GM23338 (cell line): ENCODE results near the gene PLEKHD1. TPM values are rescaled to one million over a fixed set of nuclear protein-coding genes. Genes with fewer than 3 reads are reported as not detected.

ENCODE experiments used
- ATAC-seq: fragments of 200-7000 bp; cut with Tn5 transposase; 3 replicates; pipeline ENCODE4 v1.9.1; 2020
- DNase-seq: peaks from one replicate; pipeline ENCODE4 v3.0.0-alpha.2; 2015; ENCODE audit warnings: low spot score
- H2AFZ ChIP-seq: fragments of 200-600 bp; sonication (generic); 2 replicates; pipeline ENCODE4 v1.8.0; 2016; ENCODE audit warnings: antibody characterized with exemption, mild to moderate bottlenecking, moderate library complexity
- H3F3A ChIP-seq: fragments of 200-600 bp; sonication (generic); replicated peaks from 2 replicates; pipeline ENCODE4 v1.8.0; 2017; ENCODE audit warnings: antibody characterized with exemption, mixed run types, low read depth
- H3K27ac ChIP-seq: fragments of 200-600 bp; sonication (generic); 2 replicates; pipeline ENCODE4 v1.6.1; 2016; ENCODE audit warnings: low read depth
- H3K27me3 ChIP-seq: fragments of 200-600 bp; sonication (generic); 2 replicates; pipeline ENCODE4 v1.8.0; 2016; ENCODE audit warnings: mild to moderate bottlenecking, mixed run types, moderate library complexity; ENCODE audit not compliant: insufficient read depth
- H3K36me3 ChIP-seq: fragments of 200-600 bp; sonication (generic); 2 replicates; pipeline ENCODE4 v1.8.0; 2016; ENCODE audit warnings: mild to moderate bottlenecking; ENCODE audit not compliant: insufficient read depth
- H3K4me1 ChIP-seq: fragments of 200-600 bp; sonication (generic); 2 replicates; pipeline ENCODE4 v1.8.0; 2016; ENCODE audit warnings: mild to moderate bottlenecking, moderate library complexity; ENCODE audit not compliant: insufficient read depth
- H3K4me2 ChIP-seq: fragments of 200-600 bp; sonication (generic); 2 replicates; pipeline ENCODE4 v1.7.1; 2017; ENCODE audit warnings: mixed run types
- H3K4me3 ChIP-seq: fragments of 200-600 bp; sonication (generic); 2 replicates; pipeline ENCODE4 v1.6.1; 2016; ENCODE audit warnings: mixed run types
- H3K79me2 ChIP-seq: fragments of 200-600 bp; sonication (generic); replicated peaks from 2 replicates; pipeline ENCODE4 v1.8.0; 2017; ENCODE audit warnings: mild to moderate bottlenecking; ENCODE audit not compliant: insufficient read depth
- H3K9me2 ChIP-seq: fragments of 200-600 bp; sonication (generic); 2 replicates; pipeline ENCODE4 v1.8.0; 2017; ENCODE audit not compliant: insufficient read depth
- H4K20me1 ChIP-seq: fragments of 200-600 bp; sonication (generic); replicated peaks from 2 replicates; pipeline ENCODE4 v1.8.0; 2017; ENCODE audit warnings: mild to moderate bottlenecking; ENCODE audit not compliant: insufficient read depth
- H3K27ac Mint-ChIP-seq: 2 replicates; pipeline ENCODE4 v1.8.0; 2020; ENCODE audit warnings: inconsistent platforms, mild to moderate bottlenecking, moderate library complexity, mixed read lengths
- H3K27me3 Mint-ChIP-seq: 3 replicates; pipeline ENCODE4 v1.8.0; 2022; ENCODE audit warnings: low read depth, mild to moderate bottlenecking, moderate library complexity, mixed read lengths, inconsistent platforms; ENCODE audit not compliant: insufficient read depth, poor library complexity
- H3K36me3 Mint-ChIP-seq: 3 replicates; pipeline ENCODE4 v1.8.0; 2021; ENCODE audit warnings: low read depth, mild to moderate bottlenecking, inconsistent platforms, moderate library complexity, mixed read lengths
- H3K4me1 Mint-ChIP-seq: 3 replicates; pipeline ENCODE4 v1.8.0; 2020; ENCODE audit warnings: mild to moderate bottlenecking, inconsistent platforms, mixed read lengths
- H3K4me3 Mint-ChIP-seq: 3 replicates; pipeline ENCODE4 v1.8.0; 2021; ENCODE audit warnings: moderate library complexity, mild to moderate bottlenecking, inconsistent platforms, mixed read lengths
- H3K9me3 Mint-ChIP-seq: 3 replicates; pipeline ENCODE4 v1.8.0; 2020; ENCODE audit warnings: moderate library complexity, mild to moderate bottlenecking, inconsistent platforms, mixed read lengths
- CREB1 ChIP-seq: fragments of 250-450 bp; sonication (Bioruptor Pico); IDR thresholded peaks from 2 replicates; pipeline ENCODE4 v1.5.0; 2020; ENCODE audit warnings: low read depth, mild to moderate bottlenecking, moderate library complexity
- EZH2 ChIP-seq: fragments of 200-600 bp; sonication (generic); IDR thresholded peaks from one replicate; pipeline ENCODE4 v1.8.0; 2017; ENCODE audit warnings: antibody characterized with exemption, mild to moderate bottlenecking, low read depth; ENCODE audit not compliant: unreplicated experiment
- EZH2phosphoT487 ChIP-seq: fragments of 200-600 bp; sonication (generic); IDR thresholded peaks from one replicate; pipeline ENCODE4 v1.8.1; 2018; ENCODE audit warnings: antibody characterized with exemption; ENCODE audit not compliant: unreplicated experiment
- JUNB ChIP-seq: IDR thresholded peaks from one replicate; pipeline ENCODE4 v1.6.1; 2016; ENCODE audit warnings: antibody characterized with exemption; ENCODE audit not compliant: unreplicated experiment
- NANOG ChIP-seq: IDR thresholded peaks from 2 replicates; pipeline ENCODE4 v1.6.1; 2016; ENCODE audit warnings: antibody characterized with exemption, borderline replicate concordance
- POLR2AphosphoS5 ChIP-seq: IDR thresholded peaks from 2 replicates; pipeline ENCODE4 v1.6.1; 2016; ENCODE audit warnings: antibody characterized with exemption, low read depth
- STAT1 ChIP-seq: IDR thresholded peaks from one replicate; pipeline ENCODE4 v1.6.1; 2016; ENCODE audit warnings: antibody characterized with exemption; ENCODE audit not compliant: unreplicated experiment
- ZNF114 ChIP-seq: fragments of 250-450 bp; sonication (Bioruptor Pico); IDR thresholded peaks from 2 replicates; pipeline ENCODE4 v1.5.0; 2020; ENCODE audit warnings: mild to moderate bottlenecking, moderate library complexity
- ZNF331 ChIP-seq: fragments of 250-450 bp; sonication (Bioruptor Pico); IDR thresholded peaks from 2 replicates; pipeline ENCODE4 v1.5.0; 2020; ENCODE audit warnings: low read depth, mild to moderate bottlenecking, moderate library complexity
- polyA plus RNA-seq: library from polyadenylated mRNA; unstranded; fragments of >200 nt; fragmentation: Nextera tagmentation; extraction: Ambion mirVana; gene quantifications from 2 replicates; pipeline ENCODE4 v1.2.1, GENCODE V29; 2016
- total RNA-seq: library from RNA; depleted of rRNA; stranded (reverse); fragments of >200 nt; shearing (Covaris generic); gene quantifications from 2 replicates; pipeline ENCODE4 v1.2.3, GENCODE V29; 2014
- TF ChIP-seq, protein P1 (sequence below), 2 experiments: fragments of 200-600 bp in 1 of 2; sonication (generic) in 1 of 2; conservative IDR thresholded peaks; 2 replicates each; pipeline versions ENCODE4 v1.5.1 to v1.6.1; 2016 to 2017; ENCODE audit warnings: antibody characterized with exemption in 2 of 2, low read depth in 2 of 2, mild to moderate bottlenecking in 2 of 2, moderate library complexity in 1 of 2
- TF ChIP-seq, protein P2 (sequence below): fragments of 250-450 bp; sonication (Bioruptor Pico); IDR thresholded peaks from 2 replicates; pipeline ENCODE4 v1.5.0; 2020; ENCODE audit warnings: mild to moderate bottlenecking, moderate library complexity
- TF ChIP-seq, protein P3 (sequence below): IDR thresholded peaks from 2 replicates; pipeline ENCODE4 v1.6.1; 2016; ENCODE audit warnings: antibody characterized with exemption

PLEKHD1 gene
- total and polyA plus RNA-seq, 2 experiments from 2014 or later: 0.19 to 0.28 TPM

DNA sequence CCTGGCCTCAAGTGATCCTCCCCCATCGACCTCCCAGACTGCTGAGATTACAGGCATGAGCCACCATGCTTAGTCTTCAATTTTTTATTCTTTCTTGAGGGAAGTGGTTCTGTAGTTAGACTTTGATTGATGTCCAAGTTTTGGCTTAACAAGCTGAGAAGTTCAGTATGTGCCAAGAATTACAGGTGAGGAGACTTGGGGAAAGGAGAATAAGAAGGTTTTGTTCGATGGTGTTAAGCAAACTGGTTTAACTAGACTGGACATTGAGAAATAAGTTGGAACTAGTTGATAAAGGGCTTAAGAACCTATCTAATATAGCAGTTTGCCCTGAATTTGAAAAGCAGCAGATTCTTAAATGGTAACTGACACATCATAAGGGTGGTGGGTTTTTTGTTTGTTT, 32.6 kb upstream of the PLEKHD1 start:
- Mint-ChIP-seq H3K27me3 (no peaks in the 10 kb centered on the region), H3K4me3 (no peak overlapping the region), H3K27ac (no peak overlapping the region), H3K4me1 (no peaks in the 10 kb centered on the region), H3K9me3 (no peaks in the 10 kb centered on the region), H3K36me3 (peaks cover 4% of the 10 kb centered on the region; the same call in 2 of the 3 replicates)
- H2AFZ ChIP-seq: no peak overlapping the region
- H3F3A ChIP-seq: no peaks in the 10 kb centered on the region
- H3K36me3 ChIP-seq: peaks cover 10% of the 10 kb centered on the region; the same call in 1 of the 2 replicates
- no peaks in the 10 kb centered on the region for H3K9me2 ChIP-seq
- H3K27ac ChIP-seq: no peak overlapping the region
- DNase-seq (no peak), ATAC-seq (no peak)
- no peaks in the 10 kb centered on the region for H3K27me3 ChIP-seq
- H3K4me3 ChIP-seq: no peak overlapping the region
- H3K79me2 ChIP-seq: no peaks in the 10 kb centered on the region
- TF ChIP-seq POLR2AphosphoS5: no peak
- TF ChIP-seq CREB1 (CRISPR knock-in tag): no peak
- no peak for TF ChIP-seq ZNF114 (CRISPR knock-in tag)
- H4K20me1 ChIP-seq: peaks cover 7% of the 10 kb centered on the region
- H3K4me1 ChIP-seq: no peaks in the 10 kb centered on the region
- H3K4me2 ChIP-seq: no peak overlapping the region

DNA sequence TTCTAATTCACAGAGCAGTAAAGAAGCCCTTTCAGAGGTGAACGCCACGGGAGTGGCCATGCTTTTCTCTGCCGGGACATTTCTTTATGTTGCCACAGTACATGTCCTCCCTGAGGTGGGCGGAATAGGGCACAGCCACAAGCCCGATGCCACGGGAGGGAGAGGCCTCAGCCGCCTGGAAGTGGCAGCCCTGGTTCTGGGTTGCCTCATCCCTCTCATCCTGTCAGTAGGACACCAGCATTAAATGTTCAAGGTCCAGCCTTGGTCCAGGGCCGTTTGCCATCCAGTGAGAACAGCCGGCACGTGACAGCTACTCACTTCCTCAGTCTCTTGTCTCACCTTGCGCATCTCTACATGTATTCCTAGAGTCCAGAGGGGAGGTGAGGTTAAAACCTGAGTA, 26.2 kb upstream of the PLEKHD1 start:
- Histone ChIP-seq H3K9me2 (no peaks in the 10 kb centered on the region), H3F3A (no peaks in the 10 kb centered on the region), H2AFZ (no peak overlapping the region), H3K36me3 (peaks cover 10% of the 10 kb centered on the region; the same call in 1 of the 2 replicates), H3K27ac (no peak overlapping the region), H4K20me1 (peaks cover 7% of the 10 kb centered on the region), H3K79me2 (no peaks in the 10 kb centered on the region), H3K4me1 (no peaks in the 10 kb centered on the region), H3K4me2 (no peak overlapping the region), H3K4me3 (no peak overlapping the region), H3K27me3 (no peaks in the 10 kb centered on the region)
- no peaks in the 10 kb centered on the region for H3K4me1 Mint-ChIP-seq
- H3K36me3 Mint-ChIP-seq: peaks cover 13% of the 10 kb centered on the region; the same call in 2 of the 3 replicates
- DNase-seq (no peak), ATAC-seq (no peak)
- no peaks in the 10 kb centered on the region for H3K27me3 Mint-ChIP-seq
- no peak overlapping the region for H3K4me3 Mint-ChIP-seq
- H3K9me3 Mint-ChIP-seq: no peaks in the 10 kb centered on the region
- H3K27ac Mint-ChIP-seq: no peak overlapping the region
- TF ChIP-seq, protein P1, sequence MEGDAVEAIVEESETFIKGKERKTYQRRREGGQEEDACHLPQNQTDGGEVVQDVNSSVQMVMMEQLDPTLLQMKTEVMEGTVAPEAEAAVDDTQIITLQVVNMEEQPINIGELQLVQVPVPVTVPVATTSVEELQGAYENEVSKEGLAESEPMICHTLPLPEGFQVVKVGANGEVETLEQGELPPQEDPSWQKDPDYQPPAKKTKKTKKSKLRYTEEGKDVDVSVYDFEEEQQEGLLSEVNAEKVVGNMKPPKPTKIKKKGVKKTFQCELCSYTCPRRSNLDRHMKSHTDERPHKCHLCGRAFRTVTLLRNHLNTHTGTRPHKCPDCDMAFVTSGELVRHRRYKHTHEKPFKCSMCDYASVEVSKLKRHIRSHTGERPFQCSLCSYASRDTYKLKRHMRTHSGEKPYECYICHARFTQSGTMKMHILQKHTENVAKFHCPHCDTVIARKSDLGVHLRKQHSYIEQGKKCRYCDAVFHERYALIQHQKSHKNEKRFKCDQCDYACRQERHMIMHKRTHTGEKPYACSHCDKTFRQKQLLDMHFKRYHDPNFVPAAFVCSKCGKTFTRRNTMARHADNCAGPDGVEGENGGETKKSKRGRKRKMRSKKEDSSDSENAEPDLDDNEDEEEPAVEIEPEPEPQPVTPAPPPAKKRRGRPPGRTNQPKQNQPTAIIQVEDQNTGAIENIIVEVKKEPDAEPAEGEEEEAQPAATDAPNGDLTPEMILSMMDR (conservative IDR thresholded peaks at IDR 0.05; ENCODE audit: low read depth in 2 of 2): no peak
- TF ChIP-seq EZH2phosphoT487: no peak
- TF ChIP-seq CREB1 (CRISPR knock-in tag): no peak
- TF ChIP-seq STAT1: no peak
- TF ChIP-seq EZH2: no peak
- no peak for TF ChIP-seq NANOG
- TF ChIP-seq ZNF114 (CRISPR knock-in tag): no peak
- TF ChIP-seq, protein P2, sequence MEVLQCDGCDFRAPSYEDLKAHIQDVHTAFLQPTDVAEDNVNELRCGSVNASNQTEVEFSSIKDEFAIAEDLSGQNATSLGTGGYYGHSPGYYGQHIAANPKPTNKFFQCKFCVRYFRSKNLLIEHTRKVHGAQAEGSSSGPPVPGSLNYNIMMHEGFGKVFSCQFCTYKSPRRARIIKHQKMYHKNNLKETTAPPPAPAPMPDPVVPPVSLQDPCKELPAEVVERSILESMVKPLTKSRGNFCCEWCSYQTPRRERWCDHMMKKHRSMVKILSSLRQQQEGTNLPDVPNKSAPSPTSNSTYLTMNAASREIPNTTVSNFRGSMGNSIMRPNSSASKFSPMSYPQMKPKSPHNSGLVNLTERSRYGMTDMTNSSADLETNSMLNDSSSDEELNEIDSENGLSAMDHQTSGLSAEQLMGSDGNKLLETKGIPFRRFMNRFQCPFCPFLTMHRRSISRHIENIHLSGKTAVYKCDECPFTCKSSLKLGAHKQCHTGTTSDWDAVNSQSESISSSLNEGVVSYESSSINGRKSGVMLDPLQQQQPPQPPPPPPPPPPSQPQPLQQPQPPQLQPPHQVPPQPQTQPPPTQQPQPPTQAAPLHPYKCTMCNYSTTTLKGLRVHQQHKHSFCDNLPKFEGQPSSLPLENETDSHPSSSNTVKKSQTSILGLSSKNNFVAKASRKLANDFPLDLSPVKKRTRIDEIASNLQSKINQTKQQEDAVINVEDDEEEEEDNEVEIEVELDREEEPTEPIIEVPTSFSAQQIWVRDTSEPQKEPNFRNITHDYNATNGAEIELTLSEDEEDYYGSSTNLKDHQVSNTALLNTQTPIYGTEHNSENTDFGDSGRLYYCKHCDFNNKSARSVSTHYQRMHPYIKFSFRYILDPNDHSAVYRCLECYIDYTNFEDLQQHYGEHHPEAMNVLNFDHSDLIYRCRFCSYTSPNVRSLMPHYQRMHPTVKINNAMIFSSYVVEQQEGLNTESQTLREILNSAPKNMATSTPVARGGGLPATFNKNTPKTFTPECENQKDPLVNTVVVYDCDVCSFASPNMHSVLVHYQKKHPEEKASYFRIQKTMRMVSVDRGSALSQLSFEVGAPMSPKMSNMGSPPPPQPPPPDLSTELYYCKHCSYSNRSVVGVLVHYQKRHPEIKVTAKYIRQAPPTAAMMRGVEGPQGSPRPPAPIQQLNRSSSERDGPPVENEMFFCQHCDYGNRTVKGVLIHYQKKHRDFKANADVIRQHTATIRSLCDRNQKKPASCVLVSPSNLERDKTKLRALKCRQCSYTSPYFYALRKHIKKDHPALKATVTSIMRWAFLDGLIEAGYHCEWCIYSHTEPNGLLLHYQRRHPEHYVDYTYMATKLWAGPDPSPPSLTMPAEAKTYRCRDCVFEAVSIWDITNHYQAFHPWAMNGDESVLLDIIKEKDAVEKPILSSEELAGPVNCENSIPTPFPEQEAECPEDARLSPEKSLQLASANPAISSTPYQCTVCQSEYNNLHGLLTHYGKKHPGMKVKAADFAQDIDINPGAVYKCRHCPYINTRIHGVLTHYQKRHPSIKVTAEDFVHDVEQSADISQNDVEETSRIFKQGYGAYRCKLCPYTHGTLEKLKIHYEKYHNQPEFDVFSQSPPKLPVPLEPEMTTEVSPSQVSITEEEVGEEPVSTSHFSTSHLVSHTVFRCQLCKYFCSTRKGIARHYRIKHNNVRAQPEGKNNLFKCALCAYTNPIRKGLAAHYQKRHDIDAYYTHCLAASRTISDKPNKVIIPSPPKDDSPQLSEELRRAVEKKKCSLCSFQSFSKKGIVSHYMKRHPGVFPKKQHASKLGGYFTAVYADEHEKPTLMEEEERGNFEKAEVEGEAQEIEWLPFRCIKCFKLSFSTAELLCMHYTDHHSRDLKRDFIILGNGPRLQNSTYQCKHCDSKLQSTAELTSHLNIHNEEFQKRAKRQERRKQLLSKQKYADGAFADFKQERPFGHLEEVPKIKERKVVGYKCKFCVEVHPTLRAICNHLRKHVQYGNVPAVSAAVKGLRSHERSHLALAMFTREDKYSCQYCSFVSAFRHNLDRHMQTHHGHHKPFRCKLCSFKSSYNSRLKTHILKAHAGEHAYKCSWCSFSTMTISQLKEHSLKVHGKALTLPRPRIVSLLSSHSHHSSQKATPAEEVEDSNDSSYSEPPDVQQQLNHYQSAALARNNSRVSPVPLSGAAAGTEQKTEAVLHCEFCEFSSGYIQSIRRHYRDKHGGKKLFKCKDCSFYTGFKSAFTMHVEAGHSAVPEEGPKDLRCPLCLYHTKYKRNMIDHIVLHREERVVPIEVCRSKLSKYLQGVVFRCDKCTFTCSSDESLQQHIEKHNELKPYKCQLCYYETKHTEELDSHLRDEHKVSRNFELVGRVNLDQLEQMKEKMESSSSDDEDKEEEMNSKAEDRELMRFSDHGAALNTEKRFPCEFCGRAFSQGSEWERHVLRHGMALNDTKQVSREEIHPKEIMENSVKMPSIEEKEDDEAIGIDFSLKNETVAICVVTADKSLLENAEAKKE: no peak
- TF ChIP-seq JUNB: no peak
- TF ChIP-seq, protein P3, sequence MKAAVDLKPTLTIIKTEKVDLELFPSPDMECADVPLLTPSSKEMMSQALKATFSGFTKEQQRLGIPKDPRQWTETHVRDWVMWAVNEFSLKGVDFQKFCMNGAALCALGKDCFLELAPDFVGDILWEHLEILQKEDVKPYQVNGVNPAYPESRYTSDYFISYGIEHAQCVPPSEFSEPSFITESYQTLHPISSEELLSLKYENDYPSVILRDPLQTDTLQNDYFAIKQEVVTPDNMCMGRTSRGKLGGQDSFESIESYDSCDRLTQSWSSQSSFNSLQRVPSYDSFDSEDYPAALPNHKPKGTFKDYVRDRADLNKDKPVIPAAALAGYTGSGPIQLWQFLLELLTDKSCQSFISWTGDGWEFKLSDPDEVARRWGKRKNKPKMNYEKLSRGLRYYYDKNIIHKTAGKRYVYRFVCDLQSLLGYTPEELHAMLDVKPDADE: no peak
- TF ChIP-seq POLR2AphosphoS5: no peak
- no peak for TF ChIP-seq ZNF331
